ENCODE measurements around the gene SLC7A14. TPM values are rescaled to one million over a fixed set of nuclear protein-coding genes. Genes with fewer than 3 reads are reported as not detected.
A peak's percentile ranks its signal among the peaks of the same experiment; 100 is the strongest.

Gene SLC7A14
- total RNA-seq, 1 experiment from 2014 or later, result not detected

DNA sequence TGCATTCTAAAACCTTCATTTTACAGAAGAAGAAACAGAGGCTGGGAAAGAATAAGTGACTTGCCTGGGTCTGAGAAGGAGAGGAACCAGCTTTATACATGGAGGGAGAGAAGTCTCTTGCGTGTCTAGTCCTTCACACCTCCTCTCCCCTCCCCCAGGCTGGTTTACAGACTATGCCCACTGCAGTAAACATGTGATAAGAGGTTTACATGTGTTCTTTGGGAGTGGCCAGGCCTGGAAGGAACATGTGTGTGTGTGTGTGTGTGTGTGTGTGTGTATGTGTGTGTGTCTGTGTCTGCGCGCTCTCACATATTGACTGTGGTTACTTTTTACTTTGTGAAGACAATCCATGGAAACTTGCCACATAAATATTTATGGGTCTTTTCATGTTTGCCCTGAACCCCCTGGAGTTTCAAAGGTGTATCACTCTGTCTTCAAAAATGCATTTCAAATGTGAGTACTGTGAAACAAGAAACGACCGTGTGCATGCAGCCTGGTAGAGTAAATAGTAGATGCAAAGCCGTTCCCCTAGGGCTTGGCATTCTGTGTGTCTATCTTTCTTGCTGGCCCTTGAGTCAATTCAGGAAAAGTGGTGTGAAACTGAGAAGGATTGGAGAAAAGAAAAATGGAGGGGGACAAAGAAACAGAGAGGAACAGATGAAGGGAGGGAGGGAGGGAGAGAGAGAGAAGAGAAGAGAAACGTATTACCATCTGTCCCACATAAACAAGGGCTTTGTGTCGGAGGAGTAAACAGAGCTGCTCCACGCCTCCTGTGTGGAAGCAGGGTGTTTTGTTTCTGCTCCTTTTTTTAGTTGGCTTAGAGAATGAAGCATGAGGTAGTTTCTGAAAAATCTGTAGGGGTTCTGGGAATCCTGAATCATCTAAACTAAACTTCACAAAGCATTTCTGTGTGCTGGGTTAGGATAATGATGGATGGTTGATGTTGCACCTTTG is 115.5 kb downstream of the SLC7A14 start:
- TF ChIP-seq, protein P1, sequence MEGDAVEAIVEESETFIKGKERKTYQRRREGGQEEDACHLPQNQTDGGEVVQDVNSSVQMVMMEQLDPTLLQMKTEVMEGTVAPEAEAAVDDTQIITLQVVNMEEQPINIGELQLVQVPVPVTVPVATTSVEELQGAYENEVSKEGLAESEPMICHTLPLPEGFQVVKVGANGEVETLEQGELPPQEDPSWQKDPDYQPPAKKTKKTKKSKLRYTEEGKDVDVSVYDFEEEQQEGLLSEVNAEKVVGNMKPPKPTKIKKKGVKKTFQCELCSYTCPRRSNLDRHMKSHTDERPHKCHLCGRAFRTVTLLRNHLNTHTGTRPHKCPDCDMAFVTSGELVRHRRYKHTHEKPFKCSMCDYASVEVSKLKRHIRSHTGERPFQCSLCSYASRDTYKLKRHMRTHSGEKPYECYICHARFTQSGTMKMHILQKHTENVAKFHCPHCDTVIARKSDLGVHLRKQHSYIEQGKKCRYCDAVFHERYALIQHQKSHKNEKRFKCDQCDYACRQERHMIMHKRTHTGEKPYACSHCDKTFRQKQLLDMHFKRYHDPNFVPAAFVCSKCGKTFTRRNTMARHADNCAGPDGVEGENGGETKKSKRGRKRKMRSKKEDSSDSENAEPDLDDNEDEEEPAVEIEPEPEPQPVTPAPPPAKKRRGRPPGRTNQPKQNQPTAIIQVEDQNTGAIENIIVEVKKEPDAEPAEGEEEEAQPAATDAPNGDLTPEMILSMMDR (IDR thresholded peaks at IDR 0.05; ENCODE audit: unreplicated experiment), result no peak
- Mint-ChIP-seq H3K36me3 (ENCODE audit: insufficient read depth, unreplicated experiment) (no peaks in the 10 kb centered on the region), H3K27ac (ENCODE audit: unreplicated experiment) (no peak overlapping the region), H3K9me3 (ENCODE audit: low read depth, unreplicated experiment) (no peaks in the 10 kb centered on the region), H3K27me3 (ENCODE audit: unreplicated experiment) (no peaks in the 10 kb centered on the region), H3K4me1 (ENCODE audit: low read depth, unreplicated experiment) (peaks cover 41% of the 10 kb centered on the region), H3K4me3 (ENCODE audit: low read depth, unreplicated experiment) (no peak overlapping the region)
- no peak for DNase-seq
- no TSS peak for BruUV-seq (replicated peaks)
- intact Hi-C loops (cut with micrococcal nuclease; ENCODE audit: unreplicated experiment), result no loop called here
- CTCF ChIA-PET, result interaction anchor here (0.6 to 1.4 kb wide), 3 partner anchors 30 to 1144 kb away, joined by 3 to 19 read pairs (median 4); no protein-coding TSS in a partner anchor

DNA sequence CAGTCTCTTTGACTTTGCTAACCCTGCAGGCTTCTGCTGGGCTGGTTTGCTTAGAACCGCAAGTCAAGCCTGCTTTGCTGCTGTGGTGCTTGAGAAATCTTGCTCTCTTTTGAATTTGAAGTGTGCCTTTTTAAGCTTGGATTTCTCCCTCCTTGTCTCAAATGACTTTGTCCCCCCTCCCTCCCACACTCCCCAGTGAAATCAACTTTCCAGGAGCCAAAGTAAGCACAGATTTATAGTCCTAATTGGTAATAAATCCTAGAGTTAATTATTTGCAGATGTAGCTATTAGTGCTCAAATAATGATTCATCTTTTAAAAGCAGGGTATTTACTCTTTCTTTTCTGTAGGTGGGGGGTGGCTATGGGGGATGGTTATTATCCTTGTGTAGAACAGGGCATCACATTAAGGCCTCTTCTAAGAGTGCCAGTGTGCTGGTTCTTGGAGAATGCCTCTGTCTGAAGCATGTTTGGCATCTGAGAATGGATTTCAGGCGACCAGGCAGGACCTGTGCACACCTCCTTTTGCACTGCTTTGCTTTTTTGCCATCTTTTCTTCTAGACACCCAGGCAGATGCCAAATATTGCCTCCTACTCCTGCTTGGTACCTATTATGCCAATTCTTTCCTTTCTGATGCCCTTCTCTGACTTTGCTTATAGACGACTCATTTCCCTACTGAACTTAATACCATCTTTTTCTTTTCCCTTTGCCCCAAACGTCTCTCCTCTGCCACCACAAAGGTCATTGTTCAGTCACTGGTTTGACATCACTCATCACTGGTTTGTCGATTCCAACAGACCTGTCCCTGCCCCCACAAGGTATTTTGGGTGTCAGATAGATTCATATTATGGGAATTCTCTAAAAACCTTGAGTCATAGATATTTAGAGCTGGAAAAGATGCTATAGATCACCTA is 116.5 kb downstream of the SLC7A14 start:
- no peaks in the 10 kb centered on the region for H3K9me3 Mint-ChIP-seq (ENCODE audit: low read depth, unreplicated experiment)
- BruUV-seq (replicated peaks), result no TSS peak
- no peaks in the 10 kb centered on the region for H3K27me3 Mint-ChIP-seq (ENCODE audit: unreplicated experiment)
- DNase-seq, result peak; percentile 40
- peaks cover 41% of the 10 kb centered on the region for H3K4me1 Mint-ChIP-seq (ENCODE audit: low read depth, unreplicated experiment)
- intact Hi-C loops (cut with micrococcal nuclease; ENCODE audit: unreplicated experiment), result loop anchor here (1.0 kb wide), 1 partner anchor 31 kb away; no protein-coding TSS in a partner anchor
- CTCF ChIA-PET, result interaction anchor here (0.6 to 1.4 kb wide), 19 partner anchors 11 to 1302 kb away, joined by 3 to 19 read pairs (median 4); no protein-coding TSS in a partner anchor
- no peak overlapping the region for H3K27ac Mint-ChIP-seq (ENCODE audit: unreplicated experiment)
- no peaks in the 10 kb centered on the region for H3K36me3 Mint-ChIP-seq (ENCODE audit: insufficient read depth, unreplicated experiment)
- H3K4me3 Mint-ChIP-seq (ENCODE audit: low read depth, unreplicated experiment), result no peak overlapping the region
- TF ChIP-seq, protein P1 (IDR thresholded peaks at IDR 0.05; ENCODE audit: unreplicated experiment), result no peak

DNA sequence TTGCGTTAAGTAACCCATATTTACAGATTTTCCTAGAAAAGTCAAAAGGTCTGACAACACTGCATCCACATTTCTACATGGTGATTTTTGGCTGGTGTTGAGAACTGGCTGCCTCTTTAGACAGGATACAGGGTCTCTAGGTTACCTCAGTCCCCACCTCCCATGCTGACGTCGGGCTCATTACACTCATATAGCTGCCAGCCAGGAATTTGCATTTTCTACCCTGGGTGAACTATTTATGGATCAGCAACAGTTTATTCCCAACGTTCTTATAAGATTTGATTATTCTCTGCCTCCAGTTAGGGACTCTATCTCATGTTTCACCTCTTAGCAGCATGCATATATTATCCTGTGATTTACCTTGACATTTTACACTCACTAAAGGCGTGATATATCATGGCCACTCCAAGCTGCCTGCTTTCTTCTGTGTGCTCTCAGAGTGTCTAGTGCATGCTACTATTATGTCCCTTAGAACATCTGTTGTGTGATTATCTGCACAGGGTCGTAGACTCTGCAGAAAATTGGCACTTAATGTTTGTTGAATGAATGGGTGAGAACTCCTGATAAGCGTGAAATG is 118.2 kb downstream of the SLC7A14 start:
- peaks cover 41% of the 10 kb centered on the region for H3K4me1 Mint-ChIP-seq (ENCODE audit: low read depth, unreplicated experiment)
- intact Hi-C loops (cut with micrococcal nuclease; ENCODE audit: unreplicated experiment), result no loop called here
- no peaks in the 10 kb centered on the region for H3K9me3 Mint-ChIP-seq (ENCODE audit: low read depth, unreplicated experiment)
- TF ChIP-seq, protein P1 (IDR thresholded peaks at IDR 0.05; ENCODE audit: unreplicated experiment), result no peak
- BruUV-seq (replicated peaks), result no TSS peak
- no peaks in the 10 kb centered on the region for H3K36me3 Mint-ChIP-seq (ENCODE audit: insufficient read depth, unreplicated experiment)
- H3K27me3 Mint-ChIP-seq (ENCODE audit: unreplicated experiment), result peaks cover 12% of the 10 kb centered on the region
- no peak overlapping the region for H3K4me3 Mint-ChIP-seq (ENCODE audit: low read depth, unreplicated experiment)
- CTCF ChIA-PET, result no interaction called here
- no peak for DNase-seq
- H3K27ac Mint-ChIP-seq (ENCODE audit: unreplicated experiment), result no peak overlapping the region

DNA sequence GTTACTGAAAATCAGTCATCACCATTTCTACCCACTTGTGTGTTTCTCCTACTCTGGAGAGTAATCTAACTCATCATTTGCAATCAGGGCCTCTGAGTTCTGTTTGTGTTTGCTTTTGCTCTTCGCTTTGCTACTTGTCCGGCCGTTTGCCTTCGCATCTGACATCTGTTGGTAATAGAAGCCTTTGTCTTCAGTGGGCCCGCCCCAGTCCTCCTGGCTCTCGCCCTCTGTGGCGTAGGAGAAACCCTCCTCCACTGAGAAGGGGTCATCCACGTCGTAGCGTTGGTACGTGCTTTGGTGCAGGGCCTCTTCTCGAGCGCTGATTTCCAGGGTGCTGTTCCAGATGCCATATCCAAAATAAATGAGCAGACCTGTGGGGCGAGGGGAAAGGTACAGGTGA is 118.9 kb downstream of the SLC7A14 start:
- Mint-ChIP-seq H3K27me3 (ENCODE audit: unreplicated experiment) (peaks cover 15% of the 10 kb centered on the region), H3K4me3 (ENCODE audit: low read depth, unreplicated experiment) (no peak overlapping the region), H3K9me3 (ENCODE audit: low read depth, unreplicated experiment) (no peaks in the 10 kb centered on the region), H3K4me1 (ENCODE audit: low read depth, unreplicated experiment) (peaks cover 41% of the 10 kb centered on the region), H3K27ac (ENCODE audit: unreplicated experiment) (no peak overlapping the region), H3K36me3 (ENCODE audit: insufficient read depth, unreplicated experiment) (no peaks in the 10 kb centered on the region)
- TF ChIP-seq, protein P1 (IDR thresholded peaks at IDR 0.05; ENCODE audit: unreplicated experiment), result no peak
- DNase-seq, result no peak
- BruUV-seq (replicated peaks), result no TSS peak
- intact Hi-C loops (cut with micrococcal nuclease; ENCODE audit: unreplicated experiment), result no loop called here
- CTCF ChIA-PET, result no interaction called here
